ENCODE results near the gene AMPH. TPM values are rescaled to one million over a fixed set of nuclear protein-coding genes. Genes with fewer than 3 reads are reported as not detected.

The AMPH gene
- total RNA-seq, 1 experiment from 2014 or later = not detected

GRCh38 chr7:38504684-38505083 is 126.5 kb downstream of the AMPH start:
- Histone ChIP-seq H3K36me3 (ENCODE audit: control insufficient read depth in 1 of 2, insufficient read depth in 2 of 2, low read length in 2 of 2) (no peaks in the 10 kb centered on the region), H3K4me2 (ENCODE audit: low read length) (no peak overlapping the region), H3K9me3 (ENCODE audit: control insufficient read depth in 1 of 2, insufficient read depth in 1 of 2, low read depth in 1 of 2, low read length in 2 of 2) (no peaks in the 10 kb centered on the region), H3K9ac (ENCODE audit: low read length) (no peak overlapping the region), H4K20me1 (ENCODE audit: insufficient read depth) (no peaks in the 10 kb centered on the region), H3K4me1 (ENCODE audit: control insufficient read depth in 1 of 2, insufficient read depth in 2 of 2, low read length in 2 of 2) (no peaks in the 10 kb centered on the region), H3K27ac (ENCODE audit: low read depth, low read length) (no peak overlapping the region), H3K4me3 (replicated peaks in 1 of 2; ENCODE audit: low read depth in 1 of 2, low read length in 2 of 2) (no peak overlapping the region), H3K9me2 (ENCODE audit: insufficient read depth) (no peaks in the 10 kb centered on the region), H3K27me3 (ENCODE audit: insufficient read depth, low read length) (peaks cover 29% of the 10 kb centered on the region), H2AFZ (ENCODE audit: low read depth, low read length, poor library complexity, severe bottlenecking) (no peak overlapping the region), H3K79me2 (ENCODE audit: insufficient read depth, low read length) (no peaks in the 10 kb centered on the region)
- BruUV-seq (replicated peaks) = no TSS peak
- TF ChIP-seq MAX (IDR thresholded peaks at IDR 0.05) = no peak
- CTCF ChIA-PET = no interaction called here
- no peak for DNase-seq (ENCODE audit: low read depth, low spot score)
- POLR2A ChIA-PET = no interaction called here
- RAD21 ChIA-PET (ENCODE audit: low non-redundant PET in 1 of 2, low total read pairs in 2 of 2, uncharacterized antibody in 2 of 2, unreplicated experiment in 2 of 2) = no interaction called here
- intact Hi-C loops (cut with micrococcal nuclease) = no loop called here
- no peak for ATAC-seq

GRCh38 chr7:38502848-38503247 is 128.3 kb downstream of the AMPH start:
- H3K27ac ChIP-seq (ENCODE audit: low read depth, low read length) = no peak overlapping the region
- POLR2A ChIA-PET = no interaction called here
- no peak overlapping the region for H2AFZ ChIP-seq (ENCODE audit: low read depth, low read length, poor library complexity, severe bottlenecking)
- RAD21 ChIA-PET (ENCODE audit: low non-redundant PET in 1 of 2, low total read pairs in 2 of 2, uncharacterized antibody in 2 of 2, unreplicated experiment in 2 of 2) = no interaction called here
- no TSS peak for BruUV-seq (replicated peaks)
- H3K27me3 ChIP-seq (ENCODE audit: insufficient read depth, low read length) = peaks cover 31% of the 10 kb centered on the region
- H3K9me3 ChIP-seq (ENCODE audit: control insufficient read depth in 1 of 2, insufficient read depth in 1 of 2, low read depth in 1 of 2, low read length in 2 of 2) = no peaks in the 10 kb centered on the region
- intact Hi-C loops (cut with micrococcal nuclease) = no loop called here
- H4K20me1 ChIP-seq (ENCODE audit: insufficient read depth) = no peaks in the 10 kb centered on the region
- no peak overlapping the region for H3K4me2 ChIP-seq (ENCODE audit: low read length)
- H3K4me3 ChIP-seq (replicated peaks in 1 of 2; ENCODE audit: low read depth in 1 of 2, low read length in 2 of 2) = no peak overlapping the region
- DNase-seq (ENCODE audit: low read depth, low spot score) = no peak
- H3K79me2 ChIP-seq (ENCODE audit: insufficient read depth, low read length) = no peaks in the 10 kb centered on the region
- H3K4me1 ChIP-seq (ENCODE audit: control insufficient read depth in 1 of 2, insufficient read depth in 2 of 2, low read length in 2 of 2) = no peaks in the 10 kb centered on the region
- CTCF ChIA-PET = no interaction called here
- ATAC-seq = no peak
- no peaks in the 10 kb centered on the region for H3K36me3 ChIP-seq (ENCODE audit: control insufficient read depth in 1 of 2, insufficient read depth in 2 of 2, low read length in 2 of 2)
- H3K9ac ChIP-seq (ENCODE audit: low read length) = no peak overlapping the region
- TF ChIP-seq POLR2AphosphoS5 (IDR thresholded peaks at IDR 0.05; ENCODE audit: low read depth, low read length) (no peak), CBX3 (IDR thresholded peaks at IDR 0.05; ENCODE audit: low read depth) (no peak)
- H3K9me2 ChIP-seq (ENCODE audit: insufficient read depth) = no peaks in the 10 kb centered on the region

- Histone ChIP-seq H3K36me3 (ENCODE audit: control insufficient read depth in 1 of 2, insufficient read depth in 2 of 2, low read length in 2 of 2) (no peaks in the 10 kb centered on the region), H3K4me2 (ENCODE audit: low read length) (no peak overlapping the region), H2AFZ (ENCODE audit: low read depth, low read length, poor library complexity, severe bottlenecking) (no peak overlapping the region), H3K27ac (ENCODE audit: low read depth, low read length) (no peak overlapping the region), H3K9ac (ENCODE audit: low read length) (no peak overlapping the region), H3K27me3 (ENCODE audit: insufficient read depth, low read length) (peaks cover 27% of the 10 kb centered on the region; the same call in 1 of the 2 replicates), H3K4me3 (replicated peaks in 1 of 2; ENCODE audit: low read depth in 1 of 2, low read length in 2 of 2) (no peak overlapping the region), H3K79me2 (ENCODE audit: insufficient read depth, low read length) (no peaks in the 10 kb centered on the region), H3K9me2 (ENCODE audit: insufficient read depth) (no peaks in the 10 kb centered on the region), H3K4me1 (ENCODE audit: control insufficient read depth in 1 of 2, insufficient read depth in 2 of 2, low read length in 2 of 2) (no peaks in the 10 kb centered on the region), H3K9me3 (ENCODE audit: control insufficient read depth in 1 of 2, insufficient read depth in 1 of 2, low read depth in 1 of 2, low read length in 2 of 2) (no peaks in the 10 kb centered on the region), H4K20me1 (ENCODE audit: insufficient read depth) (no peaks in the 10 kb centered on the region)
- no TSS peak for BruUV-seq (replicated peaks)
- intact Hi-C loops (cut with micrococcal nuclease) = no loop called here
- ATAC-seq (no peak), DNase-seq (ENCODE audit: low read depth, low spot score) (no peak)
- ChIA-PET POLR2A (no interaction called here), RAD21 (ENCODE audit: low non-redundant PET in 1 of 2, low total read pairs in 2 of 2, uncharacterized antibody in 2 of 2, unreplicated experiment in 2 of 2) (no interaction called here), CTCF (no interaction called here)
- TF ChIP-seq TCF7L2 (IDR thresholded peaks at IDR 0.05; ENCODE audit: borderline replicate concordance, extremely low read depth, insufficient read depth, insufficient read length) (no peak), JUND (IDR thresholded peaks at IDR 0.05) (no peak), SP1 (IDR thresholded peaks at IDR 0.05; ENCODE audit: low read depth) (no peak), YY1 (IDR thresholded peaks at IDR 0.05; ENCODE audit: extremely low read depth, insufficient replicate concordance, low read depth, low read length) (no peak), FOSL1 (IDR thresholded peaks at IDR 0.05; ENCODE audit: low read depth) (no peak), ATF3 (IDR thresholded peaks at IDR 0.05) (no peak), CTCF (IDR thresholded peaks at IDR 0.05 in 2 of 3, conservative IDR thresholded peaks at IDR 0.05 in 1 of 3; ENCODE audit: borderline replicate concordance in 1 of 3, insufficient read depth in 1 of 3, low read depth in 2 of 3, low read length in 2 of 3) (no peak), POLR2A (IDR thresholded peaks at IDR 0.05; ENCODE audit: borderline replicate concordance, extremely low read depth, insufficient read depth, insufficient read length) (no peak), SRF (IDR thresholded peaks at IDR 0.05; ENCODE audit: low read depth) (no peak)
These were observed 128.9 kb downstream of the AMPH start for GRCh38 chr7:38502289-38502688.

Measured in HCT116 (cell line).